ENCODE data around the gene IGSF9.

- TF ChIP-seq CTCF (IDR thresholded peaks at IDR 0.05; ENCODE audit: insufficient read depth, low read depth, low read length) (no peak), EZH2 (IDR thresholded peaks at IDR 0.05; ENCODE audit: insufficient read depth, low read length) (no peak)
These were observed 49.4 kb downstream of the IGSF9 start for GRCh38 chr1:159895836-159896545.
